NOMO-1 (cell line): Measurements from ENCODE around the gene PSMD1.

ENCODE experiments used
- DNase-seq, 2 experiments: peaks; one replicate each; lab custom pipeline; 2025; ENCODE audit not compliant: unreplicated experiment in 2 of 2; lab: John Stamatoyannopoulos, UW

PSMD1 gene

GRCh38 chr2:231198291-231199173, 141.9 kb downstream of the PSMD1 start, which contains the start of gene ARMC9:
Gene ARMC9 (plus strand): TSS chr2:231198631. CDS start chr2:231206239, 7,608 bp downstream.
- peak; percentile 40 to 62 for DNase-seq

DNA sequence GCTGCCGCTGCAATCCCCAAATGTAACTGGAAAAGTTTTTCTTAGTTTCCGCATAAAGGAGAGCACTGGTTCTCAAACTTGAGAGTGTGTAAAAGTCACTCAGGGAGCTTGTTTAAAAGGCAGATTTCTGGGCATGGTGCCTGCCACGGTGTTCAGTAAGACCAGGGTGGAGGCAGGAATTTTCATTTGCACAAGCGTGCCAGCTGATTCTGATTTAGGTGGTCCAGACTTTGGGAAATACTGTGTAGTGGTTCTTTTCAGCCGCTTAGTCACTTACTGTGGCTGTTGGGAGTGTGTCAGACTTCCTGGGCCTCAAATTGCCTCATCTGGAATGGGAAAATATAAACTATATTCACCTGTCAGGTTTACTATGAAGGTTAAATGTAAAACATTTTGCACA, 142.6 kb downstream of the PSMD1 start:
- no peak for DNase-seq

GRCh38 chr2:231200805-231201474, 144.3 kb downstream of the PSMD1 start:
- DNase-seq = no peak

DNA sequence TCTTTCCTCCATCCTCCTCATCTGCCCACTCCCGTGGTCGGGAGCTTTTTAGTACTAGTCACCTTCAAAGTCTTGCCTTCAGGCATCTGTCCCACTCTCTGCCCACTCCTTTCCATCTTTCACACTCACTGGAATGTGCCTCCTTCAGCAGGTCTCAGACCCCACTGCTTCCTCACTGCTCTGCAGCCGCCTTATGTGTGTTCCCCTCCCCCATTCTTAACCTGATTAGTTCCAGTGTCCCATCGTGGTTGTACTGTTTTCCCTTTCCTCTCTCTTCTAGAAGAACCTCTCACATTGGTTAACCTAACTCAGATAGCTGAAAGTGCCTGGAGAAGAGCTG, 144.8 kb downstream of the PSMD1 start:
- no peak for DNase-seq

- no peak for DNase-seq
These were observed 146.4 kb downstream of the PSMD1 start for GRCh38 chr2:231203087-231203486.

GRCh38 chr2:231204146-231204545, 147.5 kb downstream of the PSMD1 start:
- no peak for DNase-seq

DNA sequence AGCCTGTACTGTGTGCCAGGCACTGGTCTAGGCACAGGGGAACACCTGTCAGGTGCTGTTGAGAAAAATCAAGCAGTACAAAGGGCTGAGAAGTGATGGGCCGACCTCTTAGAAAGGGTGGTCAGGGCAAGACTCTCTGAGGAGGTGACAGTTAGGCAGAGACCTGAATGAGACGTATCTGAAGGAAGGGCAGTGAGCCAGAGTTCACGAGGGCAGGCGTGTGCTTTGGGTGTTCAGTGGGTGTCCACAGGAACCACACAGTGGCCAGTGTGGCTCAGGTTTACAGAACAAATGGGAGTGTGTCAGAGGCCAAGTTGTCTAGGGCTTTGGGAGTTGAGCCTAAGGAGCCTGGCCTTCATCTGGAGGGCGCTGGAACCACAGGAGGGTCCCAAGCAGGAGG, 147.9 kb downstream of the PSMD1 start:
- no peak for DNase-seq

DNA sequence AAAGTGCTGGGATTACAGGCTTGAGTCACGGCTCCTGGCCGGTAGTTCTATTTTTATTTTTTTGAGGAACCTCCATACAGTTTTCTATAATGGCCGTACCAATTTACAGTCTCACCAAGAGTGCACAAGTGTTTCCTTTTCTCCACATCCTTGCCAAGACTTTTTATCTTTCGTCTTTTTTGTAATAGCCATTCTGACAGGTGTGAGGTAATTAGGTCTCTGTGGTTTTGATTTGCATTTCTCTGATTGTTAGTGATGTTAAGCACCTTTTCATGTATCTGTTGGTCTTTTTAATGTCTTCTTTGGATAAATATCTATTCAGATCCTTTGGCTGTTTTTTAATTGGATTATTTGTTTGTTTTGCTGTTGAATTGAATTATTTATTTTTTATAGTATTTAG, 151.1 kb downstream of the PSMD1 start:
- DNase-seq = no peak

GRCh38 chr2:231210782-231211181, 154.1 kb downstream of the PSMD1 start:
- no peak for DNase-seq

DNA sequence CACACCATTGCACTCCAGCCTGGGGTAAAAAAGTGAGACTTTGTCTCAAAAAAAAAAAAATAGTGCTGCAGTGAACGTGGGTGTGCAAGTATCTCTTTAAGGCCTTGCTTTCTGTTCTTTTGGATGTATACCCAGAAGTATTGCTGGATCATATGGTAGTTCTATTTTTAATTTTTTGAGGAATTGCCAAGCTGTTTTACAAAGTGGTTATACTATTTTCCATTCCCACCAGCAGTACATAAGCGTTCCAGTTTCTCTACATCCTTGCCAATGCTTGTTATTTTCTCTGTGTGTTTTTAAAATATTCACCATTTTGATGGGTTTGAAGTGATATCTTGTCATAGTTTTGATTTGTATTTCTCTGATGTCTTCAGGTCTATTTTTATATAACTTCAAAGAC, 154.8 kb downstream of the PSMD1 start:
- no peak for DNase-seq

- no peak for DNase-seq
These were observed 155.7 kb downstream of the PSMD1 start for GRCh38 chr2:231212329-231212845.

DNA sequence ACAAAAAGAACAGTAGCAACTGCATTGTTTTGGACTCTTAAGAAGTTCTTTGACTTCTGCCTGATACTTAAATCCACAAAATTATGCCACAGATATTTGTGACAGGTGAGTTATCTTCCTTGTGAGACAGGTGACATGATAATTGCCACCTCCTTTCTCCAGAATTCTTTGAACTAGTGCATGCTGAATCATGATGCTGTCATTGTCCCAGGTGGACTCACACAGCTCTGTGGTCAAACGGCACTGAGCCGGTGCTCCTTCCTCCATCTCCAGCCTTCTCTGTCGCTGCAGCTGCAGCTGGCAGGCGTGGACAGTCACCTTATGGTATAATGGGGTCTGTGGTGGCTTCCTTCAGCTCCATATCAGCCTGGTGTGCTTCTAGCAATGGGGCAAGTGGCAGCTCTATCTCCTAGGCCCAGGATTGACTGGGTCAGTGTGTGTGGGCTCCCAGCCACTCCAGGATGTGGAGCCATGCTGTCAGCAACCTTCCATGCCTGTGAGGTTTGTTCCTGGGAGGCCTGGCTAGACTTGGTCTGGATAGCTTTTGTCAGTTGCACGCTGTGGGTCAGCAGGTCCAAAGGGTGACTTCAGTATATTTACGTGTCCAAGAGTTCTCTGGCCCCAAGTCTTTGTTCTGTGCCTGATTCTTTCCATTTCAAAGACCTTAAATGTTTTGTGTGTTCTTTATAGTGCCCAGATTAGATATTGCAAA, 157.4 kb downstream of the PSMD1 start:
- DNase-seq = no peak

GRCh38 chr2:231218366-231218765, 161.7 kb downstream of the PSMD1 start:
- no peak for DNase-seq

- no peak for DNase-seq
These were observed 162.6 kb downstream of the PSMD1 start for GRCh38 chr2:231219289-231219688.

DNA sequence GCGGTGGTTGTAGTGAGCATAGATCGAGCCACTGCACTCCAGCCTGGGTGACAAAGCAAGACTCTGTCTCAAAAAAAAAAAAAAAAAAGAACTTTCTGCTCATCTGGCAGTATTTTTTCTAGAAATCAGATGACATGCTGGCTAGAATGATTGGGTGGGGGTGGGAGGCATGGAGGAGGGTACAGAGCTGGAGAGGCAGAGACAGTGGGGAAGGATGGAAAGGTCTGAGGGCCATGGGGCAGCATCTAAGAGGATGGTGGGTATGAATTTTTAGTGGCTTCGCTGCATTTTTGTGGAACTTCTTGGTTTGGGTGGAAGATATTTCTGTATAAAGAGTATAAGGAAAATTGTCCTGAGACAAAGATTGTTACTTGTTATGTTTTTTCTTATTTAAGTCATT, 165.1 kb downstream of the PSMD1 start:
- DNase-seq = no peak
